Right atrium auricular region (tissue), 2 donors: ENCODE results near the gene APP. TPM values are rescaled to one million over a fixed set of nuclear protein-coding genes. Genes with fewer than 3 reads are reported as not detected.

Source experiments
- DNase-seq: peaks from one replicate; pipeline ENCODE4 v3.0.0-alpha.2; 2019; ENCODE audit warnings: low spot score
- H3K27ac ChIP-seq, 2 donors: fragments of 200-600 bp; sonication (generic); 1 replicate in 1 of 2; 2 replicates in 1 of 2; pipeline ENCODE4 v1.5.1; 2016 to 2019
- H3K27me3 ChIP-seq, 2 donors: fragments of 200-600 bp; sonication (generic); one replicate each; pipeline versions ENCODE4 v1.5.1 to v1.6.0; 2017 to 2019
- H3K36me3 ChIP-seq: fragments of 200-600 bp; sonication (generic); one replicate; pipeline ENCODE4 v1.5.1; 2016
- H3K4me1 ChIP-seq, 2 donors: fragments of 200-600 bp; sonication (generic); one replicate each; pipeline versions ENCODE4 v1.5.1 to v1.6.0; 2017 to 2019
- H3K4me3 ChIP-seq, 2 donors: fragments of 200-600 bp; sonication (generic); 1 replicate in 1 of 2; 2 replicates in 1 of 2; pipeline ENCODE4 v1.5.1; 2017 to 2019; ENCODE audit warnings: mild to moderate bottlenecking in 1 of 2, moderate library complexity in 1 of 2
- H3K9me3 ChIP-seq, 2 donors: fragments of 200-600 bp; sonication (generic); one replicate each; pipeline ENCODE4 v1.5.1; 2019
- total RNA-seq, 2 donors: library from RNA; depleted of rRNA; stranded (reverse); fragments of >200 nt; gene quantifications; one replicate each; pipeline ENCODE4 v1.1.0, GENCODE V29; 2016
- TF ChIP-seq, protein P1 (sequence below), 2 donors: fragments of 200-600 bp; sonication (generic); IDR thresholded peaks; one replicate each; pipeline ENCODE4 v1.5.1; 2019; ENCODE audit warnings: antibody characterized with exemption in 2 of 2

The APP gene
- total RNA-seq, 2 donors from 2014 or later = 326 to 389 TPM

- no peak for DNase-seq
- Histone ChIP-seq H3K27ac (no peak overlapping the region), H3K9me3 (no peaks in the 10 kb centered on the region), H3K36me3 (no peaks in the 10 kb centered on the region), H3K4me1 (peaks cover 0 to 60% of the 10 kb centered on the region in 2 donors), H3K4me3 (no peak overlapping the region), H3K27me3 (no peaks in the 10 kb centered on the region)
- TF ChIP-seq, protein P1, sequence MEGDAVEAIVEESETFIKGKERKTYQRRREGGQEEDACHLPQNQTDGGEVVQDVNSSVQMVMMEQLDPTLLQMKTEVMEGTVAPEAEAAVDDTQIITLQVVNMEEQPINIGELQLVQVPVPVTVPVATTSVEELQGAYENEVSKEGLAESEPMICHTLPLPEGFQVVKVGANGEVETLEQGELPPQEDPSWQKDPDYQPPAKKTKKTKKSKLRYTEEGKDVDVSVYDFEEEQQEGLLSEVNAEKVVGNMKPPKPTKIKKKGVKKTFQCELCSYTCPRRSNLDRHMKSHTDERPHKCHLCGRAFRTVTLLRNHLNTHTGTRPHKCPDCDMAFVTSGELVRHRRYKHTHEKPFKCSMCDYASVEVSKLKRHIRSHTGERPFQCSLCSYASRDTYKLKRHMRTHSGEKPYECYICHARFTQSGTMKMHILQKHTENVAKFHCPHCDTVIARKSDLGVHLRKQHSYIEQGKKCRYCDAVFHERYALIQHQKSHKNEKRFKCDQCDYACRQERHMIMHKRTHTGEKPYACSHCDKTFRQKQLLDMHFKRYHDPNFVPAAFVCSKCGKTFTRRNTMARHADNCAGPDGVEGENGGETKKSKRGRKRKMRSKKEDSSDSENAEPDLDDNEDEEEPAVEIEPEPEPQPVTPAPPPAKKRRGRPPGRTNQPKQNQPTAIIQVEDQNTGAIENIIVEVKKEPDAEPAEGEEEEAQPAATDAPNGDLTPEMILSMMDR (IDR thresholded peaks at IDR 0.05) = no peak
These were observed 50.7 kb downstream of the APP start for GRCh38 chr21:26119906-26120305.

GRCh38 chr21:26118938-26119540 is 51.5 kb downstream of the APP start:
- Histone ChIP-seq H3K9me3 (no peaks in the 10 kb centered on the region), H3K4me3 (no peak overlapping the region), H3K4me1 (peaks cover 0 to 53% of the 10 kb centered on the region in 2 donors), H3K36me3 (no peaks in the 10 kb centered on the region), H3K27me3 (no peaks in the 10 kb centered on the region), H3K27ac (no peak overlapping the region)
- TF ChIP-seq, protein P1 (IDR thresholded peaks at IDR 0.05) = no peak
- DNase-seq = no peak

DNA sequence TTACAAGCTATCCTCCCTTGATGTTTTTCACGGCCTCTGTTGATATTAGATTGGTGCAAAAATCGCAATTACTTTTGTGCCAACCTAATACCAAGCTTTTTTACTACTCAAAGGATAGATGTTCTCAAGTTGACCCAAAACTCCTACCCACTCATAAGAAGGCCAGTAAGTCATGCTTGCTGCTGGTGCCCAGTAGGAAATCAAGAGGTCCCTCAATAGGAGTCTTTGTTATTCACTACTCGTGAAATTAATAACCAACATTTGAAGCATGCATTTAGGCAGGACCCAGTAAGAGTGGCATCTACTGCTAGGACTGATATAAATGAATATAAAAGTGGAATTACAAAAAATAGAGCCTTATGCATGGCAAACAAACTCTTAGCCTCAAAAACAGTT is 52.6 kb downstream of the APP start:
- TF ChIP-seq, protein P1 (IDR thresholded peaks at IDR 0.05) = no peak
- Histone ChIP-seq H3K4me3 (no peak overlapping the region), H3K9me3 (no peaks in the 10 kb centered on the region), H3K27ac (peak overlapping the region in 1 of 2 donors; percentile 71), H3K27me3 (no peaks in the 10 kb centered on the region), H3K36me3 (no peaks in the 10 kb centered on the region), H3K4me1 (peaks cover 0 to 42% of the 10 kb centered on the region in 2 donors)
- no peak for DNase-seq

DNA sequence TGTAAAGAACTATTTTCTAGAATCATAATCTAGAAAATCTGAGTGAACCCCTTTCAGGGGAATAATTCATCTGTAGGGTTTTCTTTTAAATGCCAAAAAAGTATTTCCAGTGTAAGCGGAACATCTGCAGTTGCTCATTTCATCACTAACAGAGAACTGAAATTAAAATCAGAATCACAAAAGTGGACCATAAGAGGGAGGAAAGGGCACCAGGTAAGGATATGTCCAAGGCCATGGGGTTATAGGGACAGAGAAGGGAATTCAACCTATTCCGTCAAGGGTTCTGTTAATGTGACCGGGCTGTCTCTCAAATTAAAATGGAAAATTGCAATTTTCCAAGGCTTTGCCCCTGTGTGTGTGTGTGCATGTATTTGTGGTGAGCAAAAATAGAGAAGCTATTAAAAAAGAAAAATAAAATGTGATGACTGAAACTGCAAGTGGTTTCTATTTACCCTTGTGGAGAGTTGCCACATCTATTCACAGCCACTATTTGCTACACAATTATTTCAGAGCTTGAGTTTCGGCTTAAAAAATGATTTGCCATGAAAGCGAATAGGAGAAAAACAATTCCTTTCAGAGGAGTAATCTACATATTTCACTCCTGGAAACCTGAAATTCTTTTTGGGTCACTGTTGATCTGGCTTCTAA is 53.1 kb downstream of the APP start:
- DNase-seq = no peak
- Histone ChIP-seq H3K9me3 (no peaks in the 10 kb centered on the region), H3K4me1 (peaks cover 0 to 43% of the 10 kb centered on the region in 2 donors), H3K4me3 (no peak overlapping the region), H3K27ac (peak overlapping the region; percentile 71 to 76), H3K27me3 (no peaks in the 10 kb centered on the region), H3K36me3 (no peaks in the 10 kb centered on the region)
- TF ChIP-seq, protein P1 (IDR thresholded peaks at IDR 0.05) = no peak

DNA sequence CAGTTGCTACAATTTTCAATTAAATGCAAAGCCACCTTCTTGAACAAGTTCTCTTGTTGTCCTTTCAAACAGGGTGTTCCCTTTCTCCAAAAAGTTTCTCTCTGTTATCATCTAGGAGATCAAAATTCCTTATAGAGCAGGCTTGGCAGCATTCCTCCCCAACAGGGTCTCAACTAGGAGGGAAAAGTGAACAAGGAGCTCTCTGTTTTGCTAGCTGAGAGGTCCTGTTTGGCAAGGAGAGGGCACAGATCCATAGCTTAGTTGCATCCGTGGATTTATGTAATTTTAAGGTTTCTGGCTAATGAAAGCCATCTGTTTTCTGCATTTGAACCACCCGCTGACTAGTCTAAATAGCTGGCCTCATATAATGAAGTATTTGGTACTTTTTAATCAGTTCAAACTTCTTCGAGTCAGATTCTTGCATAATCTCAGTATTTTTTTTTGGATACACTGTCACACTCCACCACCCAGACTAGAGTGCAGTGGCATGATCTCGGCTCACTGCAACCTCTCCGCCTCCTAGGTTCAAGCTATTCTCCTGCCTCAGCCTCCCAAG is 54.0 kb downstream of the APP start:
- Histone ChIP-seq H3K9me3 (no peaks in the 10 kb centered on the region), H3K4me3 (no peak overlapping the region), H3K27ac (peak overlapping the region; percentile 71 to 76), H3K36me3 (no peaks in the 10 kb centered on the region), H3K27me3 (no peaks in the 10 kb centered on the region), H3K4me1 (peaks cover 0 to 52% of the 10 kb centered on the region in 2 donors)
- DNase-seq = no peak
- TF ChIP-seq, protein P1 (IDR thresholded peaks at IDR 0.05) = no peak
